ENCODE measurements around the gene NEURL1.

GRCh38 chr10:103492655-103493261, 747 bp upstream of the NEURL1 start:
- no peak for TF ChIP-seq EZH2 (IDR thresholded peaks at IDR 0.05; ENCODE audit: insufficient read depth, poor library complexity, severe bottlenecking)
- no peak for TF ChIP-seq EZH2phosphoT487 (IDR thresholded peaks at IDR 0.05; ENCODE audit: insufficient read depth, low read depth)

Data from GM23248 (cell line).